ENCODE results near the gene TMEM132A. TPM values are rescaled to one million over a fixed set of nuclear protein-coding genes. Genes with fewer than 3 reads are reported as not detected.
"Not testable (repeated sequence)": the region's sequence is repeated elsewhere in the genome, so short reads cannot be mapped to it uniquely, and the experiment has no call there.

The TMEM132A gene
- total and polyA plus RNA-seq, 8 donors = 3.1 to 36.7 (median 4.8) TPM

DNA sequence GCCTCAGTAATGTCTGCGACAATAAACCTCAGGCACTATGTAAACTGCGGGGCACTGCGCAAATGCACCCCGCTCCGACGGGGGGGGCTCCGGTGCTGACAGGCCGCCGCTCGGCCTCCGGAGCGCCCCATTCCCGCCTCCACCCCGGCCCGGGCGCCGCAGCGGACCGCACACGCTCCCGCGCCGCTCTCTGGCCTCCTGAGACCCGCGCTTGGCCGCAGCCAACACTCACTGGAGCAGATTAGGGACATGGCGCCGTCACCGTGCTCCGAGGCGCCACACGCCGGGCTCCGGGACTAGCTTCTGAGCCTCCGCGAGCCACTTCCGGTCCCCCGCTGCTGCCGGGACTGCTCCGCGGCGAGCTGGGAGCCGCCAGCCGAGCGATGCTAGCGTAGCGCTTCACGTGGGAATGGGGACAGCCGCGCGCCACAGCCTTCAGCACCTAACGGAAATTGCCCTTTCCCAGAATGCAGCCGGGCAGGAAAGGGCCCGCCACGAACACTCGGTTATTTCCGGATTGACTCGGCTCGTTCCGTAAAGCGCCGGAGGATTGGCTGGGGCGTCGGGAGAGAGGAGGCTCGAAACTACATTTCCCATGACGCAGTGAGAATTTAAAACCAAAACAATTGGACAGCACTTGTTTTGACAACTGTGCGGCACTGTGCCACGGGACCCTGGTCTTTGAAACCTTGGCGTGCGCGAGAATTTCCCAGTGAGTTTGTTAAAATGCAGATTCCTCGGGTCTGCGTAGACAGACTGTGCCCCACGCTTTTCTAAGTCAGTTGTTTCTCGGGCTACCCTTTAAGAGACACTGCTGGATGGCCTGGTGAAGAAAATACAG, 17.9 kb upstream of the TMEM132A start, which contains the start of gene PRPF19:
TSS of gene PRPF19 (minus strand) at position 454 of the 841 bp plus-strand sequence. CDS start at position 251, 203 bp downstream.
- intact Hi-C loops (cut with DNase I) = no loop called here
- Histone ChIP-seq H3K4me1 (peaks cover 0 to 16% (median 13%) of the 10 kb centered on the region in 3 donors), H3K36me3 (peaks cover 4 to 21% (median 10%) of the 10 kb centered on the region in 3 donors), H3K27me3 (no peaks in the 10 kb centered on the region), H3K27ac (peak within 1 kb of the TSS; percentile 75 to 95 (median 90)), H3K9me3 (no peaks in the 10 kb centered on the region), H3K4me3 (peak within 1 kb of the TSS; percentile 61 to 99 (median 87))
- ATAC-seq (peak; percentile 94 to 98 (median 96)), FAIRE-seq (peak; percentile 60), DNase-seq (peak; percentile 96 to 99 (median 98))
- 0% methylated on average over 68 to 75 of the region's 75 CpGs for WGBS, 2 donors
- TF ChIP-seq, protein P1, sequence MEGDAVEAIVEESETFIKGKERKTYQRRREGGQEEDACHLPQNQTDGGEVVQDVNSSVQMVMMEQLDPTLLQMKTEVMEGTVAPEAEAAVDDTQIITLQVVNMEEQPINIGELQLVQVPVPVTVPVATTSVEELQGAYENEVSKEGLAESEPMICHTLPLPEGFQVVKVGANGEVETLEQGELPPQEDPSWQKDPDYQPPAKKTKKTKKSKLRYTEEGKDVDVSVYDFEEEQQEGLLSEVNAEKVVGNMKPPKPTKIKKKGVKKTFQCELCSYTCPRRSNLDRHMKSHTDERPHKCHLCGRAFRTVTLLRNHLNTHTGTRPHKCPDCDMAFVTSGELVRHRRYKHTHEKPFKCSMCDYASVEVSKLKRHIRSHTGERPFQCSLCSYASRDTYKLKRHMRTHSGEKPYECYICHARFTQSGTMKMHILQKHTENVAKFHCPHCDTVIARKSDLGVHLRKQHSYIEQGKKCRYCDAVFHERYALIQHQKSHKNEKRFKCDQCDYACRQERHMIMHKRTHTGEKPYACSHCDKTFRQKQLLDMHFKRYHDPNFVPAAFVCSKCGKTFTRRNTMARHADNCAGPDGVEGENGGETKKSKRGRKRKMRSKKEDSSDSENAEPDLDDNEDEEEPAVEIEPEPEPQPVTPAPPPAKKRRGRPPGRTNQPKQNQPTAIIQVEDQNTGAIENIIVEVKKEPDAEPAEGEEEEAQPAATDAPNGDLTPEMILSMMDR (IDR thresholded peaks at IDR 0.05) = no peak

DNA sequence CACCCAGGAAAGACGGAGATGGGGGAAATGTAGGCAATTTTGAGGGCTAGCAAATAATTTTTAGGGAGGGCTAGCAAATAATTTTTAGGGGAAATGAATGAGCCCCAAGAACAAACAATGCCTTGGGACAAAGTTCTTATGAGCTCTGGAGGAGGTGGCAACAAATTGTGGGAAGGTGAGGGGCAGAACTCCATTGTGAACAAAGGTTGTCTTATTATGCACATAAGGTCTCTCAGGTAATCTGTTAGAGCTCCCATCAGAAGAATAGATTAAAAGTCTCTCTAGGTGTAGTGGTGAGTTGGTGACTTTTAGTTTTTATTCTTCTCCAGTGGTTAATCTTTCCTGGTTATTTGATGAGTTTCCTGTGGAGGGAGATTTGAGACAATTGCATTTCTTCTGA, 15.5 kb upstream of the TMEM132A start:
- FAIRE-seq = no peak
- no peaks in the 10 kb centered on the region for H3K36me3 ChIP-seq
- TF ChIP-seq, protein P1 (IDR thresholded peaks at IDR 0.05) = no peak

DNA sequence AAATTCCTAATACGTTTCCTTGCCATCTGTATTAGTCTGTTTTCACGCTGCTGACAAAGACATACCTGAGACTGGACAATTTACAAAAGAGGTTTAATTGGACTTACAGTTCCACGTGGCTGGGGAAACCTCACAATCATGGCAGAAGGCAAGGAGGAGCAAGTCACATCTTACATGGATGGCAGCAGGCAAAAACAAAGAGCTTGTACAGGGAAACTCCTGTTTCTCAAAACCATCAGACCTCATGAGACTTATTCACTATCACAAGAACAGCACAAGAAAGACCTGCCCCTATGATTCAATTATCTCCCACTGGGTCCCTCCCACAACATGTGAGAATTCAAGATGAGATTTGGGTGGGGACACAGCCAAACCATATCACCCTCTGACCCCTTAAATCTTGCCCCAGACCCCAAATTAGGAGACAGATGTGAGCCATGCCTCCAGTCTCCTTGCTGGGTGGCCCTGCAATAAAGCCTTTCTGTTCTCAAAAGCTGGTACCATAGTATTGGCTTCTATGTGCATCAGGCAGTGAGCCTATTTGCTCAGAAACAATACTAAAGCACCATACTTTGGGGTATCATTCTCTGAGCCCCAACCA, 14.5 kb upstream of the TMEM132A start:
- intact Hi-C loops (cut with DNase I); H3K27ac ChIP-seq; H3K4me3 ChIP-seq; H3K27me3 ChIP-seq; H3K36me3 ChIP-seq; H3K4me1 ChIP-seq; ATAC-seq; H3K9me3 ChIP-seq; FAIRE-seq; DNase-seq: not testable (repeated sequence)
- 68 to 69% methylated on average over 3 of the region's 3 CpGs for WGBS, 2 donors

More for the DNA sequence above, 15.5 kb upstream of the TMEM132A start:
- Histone ChIP-seq H3K4me1 (peaks cover 0 to 13% (median 13%) of the 10 kb centered on the region in 3 donors), H3K27ac (no peak overlapping the region), H3K4me3 (no peak overlapping the region), H3K9me3 (no peaks in the 10 kb centered on the region), H3K27me3 (no peaks in the 10 kb centered on the region)
- DNase-seq = no peak
- no peak for ATAC-seq
- intact Hi-C loops (cut with DNase I) = no loop called here
- 15 to 31% methylated on average over 1 of the region's 1 CpG for WGBS, 2 donors

DNA sequence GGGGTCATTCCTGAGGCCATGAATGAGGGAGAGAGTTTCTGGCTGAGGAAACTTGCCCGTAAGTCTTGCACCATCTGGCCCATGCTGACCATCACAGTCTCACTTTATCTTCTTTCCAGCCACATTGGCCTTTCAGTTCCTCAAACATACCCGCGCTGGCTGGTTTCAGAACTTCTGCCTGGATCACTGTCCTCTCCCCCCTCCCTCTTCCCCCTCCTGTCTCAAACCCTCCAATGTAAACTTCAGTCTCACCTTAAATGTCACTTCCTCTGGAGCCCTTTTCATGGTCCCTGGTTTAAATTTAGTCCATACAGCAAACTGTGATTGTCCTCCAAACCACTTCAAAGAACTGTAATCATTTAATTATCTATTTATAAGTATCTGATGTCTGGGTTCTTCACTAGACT, 14.0 kb upstream of the TMEM132A start:
- H3K4me1 ChIP-seq = peaks cover under 1 to 3% (median 2%) of the 10 kb centered on the region in 3 donors
- intact Hi-C loops (cut with DNase I) = no loop called here
- no peak overlapping the region for H3K27ac ChIP-seq
- no peak overlapping the region for H3K4me3 ChIP-seq
- DNase-seq = no peak
- ATAC-seq = no peak
- TF ChIP-seq, protein P1 (IDR thresholded peaks at IDR 0.05) = no peak
- no peak for FAIRE-seq
- H3K9me3 ChIP-seq = no peaks in the 10 kb centered on the region
- no peaks in the 10 kb centered on the region for H3K27me3 ChIP-seq
- WGBS, 2 donors = 85 to 86% methylated on average over 3 of the region's 3 CpGs
- H3K36me3 ChIP-seq = no peaks in the 10 kb centered on the region

DNA sequence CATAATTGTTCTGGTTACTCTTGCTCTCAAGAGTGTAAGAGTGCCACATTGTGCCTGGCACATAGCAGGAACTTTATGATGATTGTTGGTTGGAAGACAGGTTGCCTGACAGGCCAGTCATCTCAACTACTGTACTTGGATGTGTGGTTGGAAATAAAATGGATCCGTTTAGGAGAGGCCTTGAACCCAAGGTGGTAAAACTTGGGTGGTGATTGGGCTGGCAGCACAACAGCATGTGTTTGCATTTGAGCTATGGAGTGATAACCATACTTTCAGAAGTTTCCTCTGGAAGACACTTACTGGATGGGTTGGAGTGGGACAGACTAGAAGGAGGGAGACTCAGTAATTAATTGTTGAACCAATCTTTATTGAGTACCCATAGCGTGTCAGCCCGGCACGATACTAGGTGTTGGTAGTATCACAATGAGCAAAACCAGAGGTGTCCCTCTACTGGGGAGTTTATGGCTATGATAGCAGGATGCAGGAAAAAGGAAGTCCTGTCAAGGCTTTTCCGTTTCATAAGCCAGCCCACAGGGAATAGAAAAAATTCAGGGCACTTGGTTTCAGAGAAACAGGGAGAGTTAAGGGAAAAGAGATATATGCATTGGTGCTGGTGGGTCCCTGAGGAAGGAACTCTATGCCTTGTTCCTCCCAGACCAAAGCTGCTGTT, 13.4 kb upstream of the TMEM132A start:
- Histone ChIP-seq H3K27ac (no peak overlapping the region), H3K27me3 (no peaks in the 10 kb centered on the region), H3K4me3 (no peak overlapping the region), H3K9me3 (no peaks in the 10 kb centered on the region), H3K36me3 (no peaks in the 10 kb centered on the region), H3K4me1 (peaks cover 0 to 6% (median 4%) of the 10 kb centered on the region in 3 donors)
- intact Hi-C loops (cut with DNase I) = no loop called here
- ATAC-seq (no peak), FAIRE-seq (no peak), DNase-seq (no peak)
- TF ChIP-seq, protein P1 (IDR thresholded peaks at IDR 0.05) = no peak
- WGBS, 2 donors = 64 to 66% methylated on average over 5 of the region's 5 CpGs

All from pancreas (tissue), 10 donors.